ENCODE data around the gene PHF12.

- TF ChIP-seq EZH2phosphoT487 (IDR thresholded peaks at IDR 0.05; ENCODE audit: low read depth) (no peak), CTCF (IDR thresholded peaks at IDR 0.05; ENCODE audit: low read depth, low read length) (no peak)
Observed at GRCh38 chr17:28881533-28882056, 69.7 kb downstream of the PHF12 start.

Data from OCI-LY3 (cell line).